Omental fat pad (tissue), 4 donors: ENCODE results near the gene KCNC1. TPM values are rescaled to one million over a fixed set of nuclear protein-coding genes. Genes with fewer than 3 reads are reported as not detected.

Source experiments
- ATAC-seq: fragments of 150-250 bp; one replicate; pipeline ENCODE4 v1.9.1; 2016; ENCODE audit warnings: mild to moderate bottlenecking, moderate library complexity; ENCODE audit not compliant: low FRiP score
- DNase-seq: peaks from one replicate; pipeline ENCODE4 v3.0.0-alpha.2; 2019; ENCODE audit warnings: low spot score
- CTCF ChIP-seq, 3 donors: fragments of 450-650 bp; IDR thresholded peaks; one replicate each; pipeline ENCODE4 v1.5.1; 2016 to 2017; ENCODE audit warnings: antibody characterized with exemption in 3 of 3, mild to moderate bottlenecking in 3 of 3, moderate library complexity in 2 of 3
- total RNA-seq, 4 donors: library from RNA; depleted of rRNA; stranded (reverse); fragments of >200 nt; gene quantifications; one replicate each; pipeline ENCODE4 v1.1.0, GENCODE V29; 2016

The KCNC1 gene
- total RNA-seq, 4 donors from 2014 or later = not detected

GRCh38 chr11:17693531-17693930 lies 41.0 kb upstream of the KCNC1 start:
- ATAC-seq = no peak
- TF ChIP-seq CTCF (IDR thresholded peaks at IDR 0.05) = no peak
- no peak for DNase-seq

GRCh38 chr11:17694494-17695110 lies 40.0 kb upstream of the KCNC1 start:
- DNase-seq (no peak), ATAC-seq (no peak)
- no peak for TF ChIP-seq CTCF (IDR thresholded peaks at IDR 0.05)

GRCh38 chr11:17695454-17696441 lies 38.8 kb upstream of the KCNC1 start:
- DNase-seq (no peak), ATAC-seq (no peak)
- TF ChIP-seq CTCF (IDR thresholded peaks at IDR 0.05) = no peak

GRCh38 chr11:17696741-17697140 lies 37.8 kb upstream of the KCNC1 start:
- DNase-seq (no peak), ATAC-seq (no peak)
- TF ChIP-seq CTCF (IDR thresholded peaks at IDR 0.05) = no peak

GRCh38 chr11:17697175-17697949 lies 37.2 kb upstream of the KCNC1 start:
- TF ChIP-seq CTCF (IDR thresholded peaks at IDR 0.05) = no peak
- no peak for ATAC-seq

GRCh38 chr11:17699147-17700114 lies 35.1 kb upstream of the KCNC1 start:
- TF ChIP-seq CTCF (IDR thresholded peaks at IDR 0.05) = no peak
- DNase-seq = no peak
- ATAC-seq = no peak

More at GRCh38 chr11:17697175-17697949, 37.2 kb upstream of the KCNC1 start:
- no peak for DNase-seq
